A673 (cell line): ENCODE measurements around the gene ARHGAP8. TPM values are rescaled to one million over a fixed set of nuclear protein-coding genes. Genes with fewer than 3 reads are reported as not detected.

Experiments
- BruUV-seq: library from RNA; stranded (reverse); fragments of 400-500 nt; replicated peaks from 2 replicates; lab custom pipeline; 2021; lab: Mats Ljungman, UMichigan
- CTCF ChIA-PET: fragments of 300-600 bp; sonication (Branson Sonifier 250); formaldehyde crosslinking; loops from one replicate; lab custom pipeline; 2022; ENCODE audit warnings: antibody characterized with exemption; lab: Charles Lee
- POLR2A ChIA-PET: fragments of 300-600 bp; sonication (Branson Sonifier 250); formaldehyde crosslinking; loops from one replicate; lab custom pipeline; 2022; ENCODE audit warnings: antibody characterized with exemption; ENCODE audit not compliant: low non-redundant PET; lab: Charles Lee
- DNase-seq: peaks from one replicate; pipeline ENCODE4 v3.0.0-alpha.2; 2015; ENCODE audit warnings: low spot score
- H3K27ac ChIP-seq: fragments of 200-600 bp; sonication (generic); 2 replicates; pipeline ENCODE4 v1.5.1; 2016; ENCODE audit warnings: mixed run types, low read depth, mild to moderate bottlenecking, mixed read lengths, antibody characterized with exemption, low read length; ENCODE audit not compliant: poor library complexity, severe bottlenecking
- H3K27me3 ChIP-seq: fragments of 200-600 bp; sonication (generic); replicated peaks from 2 replicates; pipeline ENCODE4 v1.6.1; 2017; ENCODE audit warnings: mixed run types, low read depth, mild to moderate bottlenecking, mixed read lengths, antibody characterized with exemption, low read length; ENCODE audit not compliant: insufficient read depth, poor library complexity
- H3K36me3 ChIP-seq: fragments of 200-600 bp; sonication (generic); 2 replicates; pipeline ENCODE4 v1.6.1; 2016; ENCODE audit warnings: mixed run types, mild to moderate bottlenecking, mixed read lengths, antibody characterized with exemption, low read length; ENCODE audit not compliant: insufficient read depth, poor library complexity, severe bottlenecking
- H3K4me1 ChIP-seq: fragments of 200-600 bp; sonication (generic); 2 replicates; pipeline ENCODE4 v1.6.1; 2017; ENCODE audit warnings: mixed run types, mild to moderate bottlenecking, mixed read lengths, antibody characterized with exemption, low read length; ENCODE audit not compliant: insufficient read depth, poor library complexity, severe bottlenecking
- H3K4me3 ChIP-seq: fragments of 200-600 bp; sonication (generic); 2 replicates; pipeline ENCODE4 v1.5.1; 2016; ENCODE audit warnings: low read depth, mixed run types, mild to moderate bottlenecking, mixed read lengths, low read length; ENCODE audit not compliant: poor library complexity, severe bottlenecking
- H3K9me3 ChIP-seq: fragments of 200-600 bp; sonication (generic); 2 replicates; pipeline ENCODE4 v1.6.1; 2016; ENCODE audit warnings: mixed run types, low read depth, mild to moderate bottlenecking, mixed read lengths, antibody characterized with exemption, low read length; ENCODE audit not compliant: poor library complexity, severe bottlenecking
- EZH2 ChIP-seq: fragments of 200-600 bp; sonication (generic); IDR thresholded peaks from 2 replicates; pipeline ENCODE4 v1.6.1; 2017; ENCODE audit warnings: borderline replicate concordance, low read depth, mild to moderate bottlenecking, mixed read lengths, antibody characterized with exemption, low read length; ENCODE audit not compliant: poor library complexity, severe bottlenecking
- intact Hi-C: fragments of 100-400 bp; cut with micrococcal nuclease; formaldehyde crosslinking; loops from one replicate; pipeline ENCODE4 v1.10.0; 2022; ENCODE audit not compliant: unreplicated experiment
- total RNA-seq: library from RNA; stranded (reverse); gene quantifications from 2 replicates; pipeline ENCODE4 v1.2.3, GENCODE V29; 2021
- TF ChIP-seq, protein P1 (sequence below): fragments of 300-800, 200-600 bp; sonication (generic); conservative IDR thresholded peaks from 2 replicates; pipeline ENCODE4 v1.5.1; 2017; ENCODE audit warnings: low read depth, mild to moderate bottlenecking, antibody characterized with exemption, low read length, moderate library complexity, mixed read lengths

ARHGAP8 gene
- total RNA-seq, 1 experiment from 2014 or later, result not detected

DNA sequence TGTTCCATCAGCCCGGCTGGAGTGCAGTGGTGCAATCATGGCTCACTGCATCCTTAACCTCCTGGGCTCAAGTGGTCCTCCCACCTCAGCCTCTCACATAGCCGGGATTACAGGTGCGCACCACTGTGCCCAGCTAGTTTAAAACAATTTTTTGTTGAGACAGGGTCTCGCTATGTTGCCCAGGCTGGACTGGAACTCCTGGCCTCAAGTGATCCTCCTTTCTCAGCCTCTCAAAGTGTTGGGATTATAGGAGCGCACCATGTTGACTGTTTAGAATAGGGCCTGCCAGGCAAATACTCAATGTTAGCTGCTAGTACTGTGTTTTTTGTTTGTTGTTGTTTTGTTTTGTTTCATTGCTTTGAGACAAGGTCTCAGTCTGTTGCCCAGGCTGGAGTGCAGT, 66.4 kb downstream of the ARHGAP8 start:
- H3K36me3 ChIP-seq, result no peaks in the 10 kb centered on the region
- no peaks in the 10 kb centered on the region for H3K4me1 ChIP-seq
- TF ChIP-seq, protein P1, sequence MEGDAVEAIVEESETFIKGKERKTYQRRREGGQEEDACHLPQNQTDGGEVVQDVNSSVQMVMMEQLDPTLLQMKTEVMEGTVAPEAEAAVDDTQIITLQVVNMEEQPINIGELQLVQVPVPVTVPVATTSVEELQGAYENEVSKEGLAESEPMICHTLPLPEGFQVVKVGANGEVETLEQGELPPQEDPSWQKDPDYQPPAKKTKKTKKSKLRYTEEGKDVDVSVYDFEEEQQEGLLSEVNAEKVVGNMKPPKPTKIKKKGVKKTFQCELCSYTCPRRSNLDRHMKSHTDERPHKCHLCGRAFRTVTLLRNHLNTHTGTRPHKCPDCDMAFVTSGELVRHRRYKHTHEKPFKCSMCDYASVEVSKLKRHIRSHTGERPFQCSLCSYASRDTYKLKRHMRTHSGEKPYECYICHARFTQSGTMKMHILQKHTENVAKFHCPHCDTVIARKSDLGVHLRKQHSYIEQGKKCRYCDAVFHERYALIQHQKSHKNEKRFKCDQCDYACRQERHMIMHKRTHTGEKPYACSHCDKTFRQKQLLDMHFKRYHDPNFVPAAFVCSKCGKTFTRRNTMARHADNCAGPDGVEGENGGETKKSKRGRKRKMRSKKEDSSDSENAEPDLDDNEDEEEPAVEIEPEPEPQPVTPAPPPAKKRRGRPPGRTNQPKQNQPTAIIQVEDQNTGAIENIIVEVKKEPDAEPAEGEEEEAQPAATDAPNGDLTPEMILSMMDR, result no peak
- H3K4me3 ChIP-seq, result no peak overlapping the region
- no peak overlapping the region for H3K27ac ChIP-seq
- POLR2A ChIA-PET, result no interaction called here
- CTCF ChIA-PET, result no interaction called here
- DNase-seq, result no peak
- peaks cover 21% of the 10 kb centered on the region for H3K27me3 ChIP-seq
- no peaks in the 10 kb centered on the region for H3K9me3 ChIP-seq
- intact Hi-C loops, result no loop called here
- BruUV-seq, result no TSS peak

DNA sequence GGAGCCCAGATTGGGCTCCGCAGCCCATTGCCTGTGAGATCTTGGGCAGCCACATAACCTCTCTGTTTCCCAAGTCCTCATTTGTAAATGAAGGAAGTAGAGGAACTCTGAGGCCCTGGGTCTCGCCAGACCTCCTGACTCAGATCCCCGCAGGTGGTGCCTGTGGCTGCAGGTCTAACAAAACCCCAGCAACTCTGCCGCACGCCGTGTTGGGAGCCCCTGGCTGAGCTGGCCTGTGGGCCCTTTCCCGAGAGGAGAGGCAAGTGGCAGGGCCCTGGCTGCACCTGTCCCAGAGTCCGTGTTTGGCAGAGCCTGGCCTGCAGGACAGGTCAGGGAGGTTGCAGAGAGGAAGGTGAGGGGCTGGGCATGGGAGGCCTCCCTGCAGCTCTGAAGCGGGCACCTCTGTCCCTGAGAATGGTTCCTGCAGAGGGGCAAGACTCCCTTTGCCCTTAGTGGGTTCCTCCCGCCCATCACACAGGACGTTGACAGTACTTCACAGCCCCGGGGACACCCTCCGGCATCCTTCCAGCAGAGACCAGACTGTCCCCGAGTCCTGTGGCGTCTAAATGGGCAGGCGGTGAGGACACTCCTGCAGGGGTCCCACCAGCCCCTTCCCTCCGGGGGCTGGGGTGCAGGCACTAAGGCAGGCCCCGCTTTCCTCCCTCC, 67.7 kb downstream of the ARHGAP8 start:
- Histone ChIP-seq H3K27me3 (peaks cover 21% of the 10 kb centered on the region), H3K4me3 (no peak overlapping the region), H3K36me3 (no peaks in the 10 kb centered on the region), H3K9me3 (no peaks in the 10 kb centered on the region), H3K4me1 (no peaks in the 10 kb centered on the region), H3K27ac (no peak overlapping the region)
- TF ChIP-seq, protein P1, result no peak
- no peak for TF ChIP-seq EZH2
- intact Hi-C loops, result loop anchor here (1.0 kb wide), 1 partner anchor 276 kb away; no protein-coding TSS in a partner anchor
- ChIA-PET CTCF (interaction anchor here (0.8 to 1.1 kb wide), 4 partner anchors 13 to 276 kb away, joined by 3 to 9 read pairs (median 4); no protein-coding TSS in a partner anchor), POLR2A (no interaction called here)
- no peak for DNase-seq
- BruUV-seq, result no TSS peak

DNA sequence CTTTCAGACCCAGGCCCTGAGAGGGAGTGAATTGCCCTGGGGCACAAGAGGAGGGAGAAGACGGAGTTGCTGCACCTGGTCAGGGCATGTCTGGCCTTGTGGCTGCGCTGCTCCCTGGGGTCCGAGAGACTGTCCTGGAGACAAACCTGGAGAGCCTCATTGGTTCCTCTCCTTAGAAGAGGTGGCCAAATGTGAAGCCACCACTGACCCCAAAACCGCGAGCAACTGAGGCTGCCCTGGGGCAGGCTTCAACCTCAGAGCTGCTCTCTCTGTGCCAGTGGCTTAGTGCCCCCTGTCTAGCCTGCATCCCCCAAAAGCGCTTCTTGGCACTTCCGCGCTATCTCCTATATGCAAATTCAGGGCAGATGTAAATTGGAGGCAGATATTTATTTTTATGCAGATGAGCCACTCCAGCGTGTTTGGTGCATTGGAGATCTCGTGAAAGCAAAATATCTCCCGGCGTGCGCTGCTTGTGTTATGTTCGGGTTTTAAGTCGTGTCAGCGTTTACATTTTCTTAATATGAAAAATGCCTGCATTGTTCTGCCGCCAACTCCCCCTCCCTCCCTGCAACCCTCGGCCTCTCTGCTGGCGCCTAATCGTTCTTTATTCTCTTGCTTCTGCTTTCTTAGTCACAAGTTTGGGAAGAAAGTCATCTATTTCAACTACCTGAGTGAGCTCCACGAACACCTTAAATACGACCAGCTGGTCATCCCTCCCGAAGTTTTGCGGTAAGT, 69.5 kb downstream of the ARHGAP8 start:
- Histone ChIP-seq H3K4me3 (no peak overlapping the region), H3K4me1 (no peaks in the 10 kb centered on the region), H3K36me3 (no peaks in the 10 kb centered on the region), H3K27me3 (peaks cover 21% of the 10 kb centered on the region), H3K27ac (no peak overlapping the region), H3K9me3 (no peaks in the 10 kb centered on the region)
- ChIA-PET POLR2A (no interaction called here), CTCF (no interaction called here)
- BruUV-seq, result no TSS peak
- TF ChIP-seq, protein P1, result no peak
- TF ChIP-seq EZH2, result no peak
- no peak for DNase-seq
- intact Hi-C loops, result no loop called here
